ENCODE measurements around the gene PIGN.

PIGN gene

DNA sequence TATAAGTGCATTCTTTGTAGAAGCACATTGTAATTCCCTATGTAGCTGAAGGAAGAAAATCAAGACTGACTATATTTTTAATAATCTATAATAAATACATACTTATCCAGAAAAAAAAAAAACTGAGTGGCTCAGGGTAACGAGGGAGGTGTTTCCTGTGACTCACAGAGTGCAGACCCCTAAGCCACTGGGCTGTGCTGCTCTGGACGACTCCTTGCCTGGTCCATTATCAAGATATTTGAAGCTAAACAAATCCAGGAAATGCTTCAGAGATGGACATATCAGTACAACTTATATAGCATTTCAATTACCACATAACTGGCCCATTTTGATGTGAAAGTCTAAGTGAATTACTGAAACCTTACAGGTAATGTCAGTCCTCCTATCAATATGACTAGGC lies 80.6 kb downstream of the PIGN start:
- DNase-seq = no peak

- DNase-seq = no peak
Observed at GRCh38 chr18:62105376-62105775, 81.5 kb downstream of the PIGN start.

- no peak for DNase-seq
Observed at GRCh38 chr18:62102221-62102620, 84.6 kb downstream of the PIGN start.

- no peak for DNase-seq
Observed at GRCh38 chr18:62101321-62101721, 85.5 kb downstream of the PIGN start.

GRCh38 chr18:62098960-62099359 lies 87.9 kb downstream of the PIGN start:
- no peak for DNase-seq

GRCh38 chr18:62097698-62098097 lies 89.2 kb downstream of the PIGN start:
- no peak for DNase-seq

GRCh38 chr18:62091487-62092120 lies 95.3 kb downstream of the PIGN start:
- no peak for DNase-seq

DNA sequence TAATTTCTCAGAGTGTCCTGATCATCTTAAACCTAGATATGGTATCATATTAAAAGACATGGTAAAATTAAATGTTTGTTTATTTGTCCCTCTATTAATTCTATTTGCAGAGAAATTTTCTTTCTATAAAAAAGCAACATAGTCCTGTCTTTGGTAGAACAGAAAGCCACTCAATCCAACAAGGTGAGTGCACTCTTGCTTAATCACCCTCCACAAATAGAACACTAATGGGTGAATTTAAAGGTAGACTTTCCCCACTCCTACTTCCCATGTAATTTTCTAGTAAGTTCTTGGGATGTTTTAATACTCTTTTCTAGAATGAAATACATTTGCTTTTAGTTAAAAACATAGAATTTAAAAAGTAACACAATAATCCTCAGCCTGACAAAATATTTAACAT lies 97.7 kb downstream of the PIGN start:
- DNase-seq = no peak

DNA sequence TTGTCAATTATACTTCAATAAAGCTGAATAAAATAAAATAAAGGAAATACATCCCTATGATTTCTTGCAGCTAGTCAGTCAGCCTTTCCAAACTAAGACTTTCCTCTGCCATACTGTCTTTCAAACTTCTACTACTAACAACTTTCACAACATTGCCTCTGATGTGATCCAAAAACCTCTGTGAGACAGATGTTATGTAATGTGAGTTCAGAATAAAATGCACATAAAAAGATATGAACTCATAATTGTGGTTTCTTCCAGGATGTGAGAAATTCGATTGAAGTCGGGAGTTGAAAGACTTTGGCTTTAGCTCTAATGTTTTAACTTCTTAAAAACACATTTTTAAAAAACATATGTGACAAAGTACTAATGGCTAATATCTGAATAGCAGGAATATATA lies 98.7 kb downstream of the PIGN start:
- DNase-seq = no peak

DNA sequence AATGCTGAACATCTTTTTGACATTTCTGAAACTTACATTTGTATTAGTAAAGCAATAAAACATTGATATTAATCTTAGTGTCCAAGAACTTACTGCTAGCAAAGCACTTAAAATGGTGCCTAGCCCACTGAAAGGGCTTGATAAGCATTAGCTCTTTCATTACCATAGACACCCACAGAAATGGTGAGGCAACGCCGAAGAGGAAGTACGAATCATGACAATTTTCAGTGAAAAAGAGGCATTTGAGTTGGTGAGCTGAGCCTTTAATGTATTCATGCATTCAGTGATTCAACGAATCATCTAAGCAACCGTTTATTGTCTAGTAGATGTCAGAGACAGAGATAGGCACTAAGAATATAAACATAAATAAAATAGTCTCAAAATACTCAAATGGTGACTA lies 101.1 kb downstream of the PIGN start:
- DNase-seq = no peak

DNA sequence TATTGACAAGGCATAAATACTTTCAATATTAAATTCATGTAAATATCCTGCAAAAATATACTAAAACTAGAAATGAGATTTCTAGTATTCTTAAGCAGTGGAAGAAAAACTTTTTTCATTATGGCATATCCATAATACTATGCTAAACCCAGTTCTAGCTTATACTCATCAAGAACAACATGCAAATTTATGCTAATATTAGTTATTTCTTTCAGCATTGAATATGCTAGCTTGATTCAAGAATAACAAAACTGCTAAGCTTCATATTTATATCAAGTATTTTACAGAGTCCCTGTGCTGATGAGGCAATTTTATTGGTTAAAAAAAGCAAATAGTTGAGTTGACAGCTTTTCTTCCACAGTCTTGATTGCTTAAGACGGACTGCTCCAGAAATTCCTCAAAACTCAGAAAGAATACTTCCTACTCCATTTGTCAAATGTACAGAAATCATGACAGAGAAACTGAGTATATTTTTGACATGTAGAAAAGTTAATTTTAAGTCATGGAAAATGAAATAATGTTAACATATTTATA lies 105.0 kb downstream of the PIGN start:
- no peak for DNase-seq

DNA sequence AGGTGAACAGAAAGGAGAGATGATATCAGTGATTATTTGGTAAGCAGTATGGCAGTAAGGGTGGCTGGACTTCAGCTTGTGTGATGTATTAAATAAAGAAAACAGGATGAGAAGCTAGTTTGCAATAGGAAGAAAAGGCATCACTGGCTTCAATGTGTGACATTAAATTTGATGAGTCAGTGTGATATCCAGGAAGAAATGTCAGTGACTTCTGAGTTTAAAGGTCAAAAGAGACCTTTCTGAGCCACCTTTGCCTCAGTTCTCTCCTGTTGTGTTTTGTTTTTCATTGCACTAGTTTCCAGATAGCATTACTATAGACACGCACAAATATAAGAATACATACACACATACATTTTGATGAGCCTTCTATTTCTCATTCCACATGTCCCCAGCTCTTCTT lies 105.6 kb downstream of the PIGN start:
- DNase-seq = no peak

GRCh38 chr18:62080172-62080900 lies 106.5 kb downstream of the PIGN start:
- no peak for DNase-seq

- DNase-seq = no peak
Observed at GRCh38 chr18:62073461-62074281, 113.2 kb downstream of the PIGN start.

GRCh38 chr18:62072370-62072769 lies 114.5 kb downstream of the PIGN start:
- no peak for DNase-seq

DNA sequence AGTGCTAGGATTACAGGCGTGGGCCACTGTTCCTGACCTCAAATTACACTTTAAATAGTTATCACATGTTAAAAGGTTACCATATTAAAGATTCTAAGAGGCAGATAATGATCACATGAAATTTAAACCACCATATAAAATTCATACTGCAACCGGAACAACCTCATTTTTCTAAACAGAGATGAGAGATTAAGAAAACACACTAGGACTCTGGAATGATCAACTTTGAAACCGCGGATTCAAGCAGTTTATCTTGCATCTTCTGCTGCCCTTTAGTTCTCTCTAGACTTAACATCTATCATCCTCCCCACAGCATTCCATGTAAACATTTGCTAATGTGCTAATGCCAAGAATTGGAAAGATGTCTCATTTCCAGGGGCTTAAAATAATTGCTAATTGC lies 115.8 kb downstream of the PIGN start:
- DNase-seq = no peak

DNA sequence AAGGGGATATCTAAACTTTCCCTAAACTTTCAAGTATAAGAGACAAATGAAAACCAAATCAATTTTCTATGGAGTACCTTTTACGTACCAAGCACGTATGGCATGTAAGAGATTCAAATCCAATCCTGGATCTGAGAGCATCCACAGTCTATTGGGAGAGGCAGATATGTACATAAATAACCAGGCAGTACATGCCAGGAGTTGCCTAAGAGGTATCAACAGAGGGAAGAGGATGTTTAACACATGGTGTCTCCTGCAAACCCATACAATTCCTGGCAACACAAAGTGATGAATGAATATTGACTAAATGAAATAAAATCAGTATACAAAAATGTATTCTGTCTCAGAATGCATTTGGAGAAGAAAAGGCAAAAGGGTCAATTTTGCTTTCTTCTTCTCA lies 116.6 kb downstream of the PIGN start:
- DNase-seq = no peak

GRCh38 chr18:62069556-62069955 lies 117.3 kb downstream of the PIGN start:
- no peak for DNase-seq

DNA sequence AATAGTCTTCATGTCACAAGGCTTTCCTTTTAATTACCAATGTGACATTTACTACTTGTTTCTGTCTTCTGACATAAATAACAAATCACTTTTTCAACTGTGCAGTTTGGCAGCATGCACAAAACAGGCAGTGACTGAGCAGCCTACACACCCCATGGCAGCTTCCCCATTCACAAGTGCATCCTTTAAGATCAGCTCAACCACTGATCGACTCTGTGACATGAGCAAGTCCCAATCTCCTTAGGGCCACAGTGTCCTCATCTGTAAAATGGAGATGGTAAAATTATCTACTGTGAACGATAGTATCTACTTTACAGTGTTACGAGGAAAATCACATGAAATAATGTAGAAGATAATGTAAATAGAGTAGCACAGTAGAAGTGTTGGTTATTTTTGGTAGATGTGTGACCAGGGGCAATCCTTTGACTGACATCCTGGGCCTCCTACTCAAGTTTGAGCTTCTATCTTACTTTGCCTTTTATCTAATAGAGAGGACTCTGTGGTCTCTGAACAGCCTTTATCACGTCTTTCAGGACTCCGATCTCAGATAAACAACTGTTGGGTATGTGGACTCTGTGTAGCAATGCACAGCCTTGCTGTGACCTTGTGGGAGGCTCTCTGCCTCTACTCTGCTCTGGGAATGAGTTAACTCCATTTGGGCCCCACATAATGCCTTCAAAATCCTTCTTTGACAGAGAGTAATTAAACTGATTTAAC lies 120.6 kb downstream of the PIGN start:
- DNase-seq = no peak

DNA sequence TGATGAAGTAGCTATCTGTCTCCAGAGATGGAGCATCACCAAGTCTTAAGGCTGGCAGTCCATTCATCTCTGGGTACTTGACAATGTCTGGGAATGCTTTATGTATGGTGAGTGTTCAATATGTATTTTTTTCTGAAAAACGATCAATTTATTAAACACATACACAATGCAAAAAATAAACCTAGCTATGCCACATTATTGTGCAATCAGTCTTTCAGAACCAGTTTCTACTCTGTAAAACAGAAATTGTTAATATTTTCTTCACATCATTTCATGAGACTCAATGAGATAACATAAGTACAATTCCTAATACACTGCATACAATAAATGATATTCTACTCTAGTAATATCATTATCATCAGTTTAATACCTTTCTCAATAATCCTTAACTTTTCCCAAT lies 122.5 kb downstream of the PIGN start:
- no peak for DNase-seq

DNA sequence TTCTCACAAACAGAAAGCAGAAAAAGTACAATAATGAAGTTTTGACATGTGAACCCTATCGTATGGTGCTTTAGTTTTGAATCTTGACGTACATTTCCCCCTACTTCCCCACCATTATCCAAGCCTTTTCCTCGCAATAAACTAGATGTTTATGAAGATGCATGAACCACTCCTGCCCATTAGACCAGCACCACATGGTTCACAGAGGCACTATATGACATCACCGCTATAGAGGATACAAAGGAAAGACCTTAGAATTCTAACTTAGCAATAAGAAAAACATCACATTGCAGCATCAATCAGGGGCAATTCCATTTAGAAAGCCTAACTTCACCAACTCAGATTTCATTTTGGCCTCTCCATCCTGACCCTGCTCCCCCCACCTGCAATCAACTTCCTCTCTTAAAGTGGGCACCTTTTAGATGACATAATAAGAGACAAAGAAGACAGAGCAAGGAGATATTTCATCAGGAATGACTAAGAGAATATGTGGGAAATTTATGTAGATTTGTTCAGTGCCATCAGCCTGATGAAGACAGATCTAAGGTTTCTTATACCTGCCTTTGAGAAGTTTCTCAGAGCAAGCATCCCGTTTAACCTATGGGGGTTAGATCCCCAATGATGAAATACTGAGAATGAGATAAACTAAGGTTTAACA lies 124.9 kb downstream of the PIGN start:
- no peak for DNase-seq

DNA sequence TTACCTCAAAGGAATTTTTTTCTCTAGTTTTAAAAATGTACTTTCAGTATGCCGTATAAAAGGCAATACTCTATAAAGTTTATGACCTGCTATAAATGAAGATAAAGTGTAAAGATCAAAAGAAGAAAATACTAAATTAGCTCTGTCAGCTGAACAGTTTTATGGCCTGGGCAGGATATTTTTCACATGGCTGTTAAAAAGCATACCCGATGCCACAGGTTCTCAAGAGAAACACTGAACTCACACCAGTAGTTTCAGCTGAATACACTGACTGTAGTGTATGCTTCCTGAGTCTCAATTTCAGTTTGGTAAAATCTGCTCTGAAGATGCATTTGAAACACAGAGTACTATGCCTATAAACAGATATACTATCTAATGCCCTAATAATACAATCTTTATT lies 126.0 kb downstream of the PIGN start:
- DNase-seq = no peak
